Measurements from ENCODE around the gene PTPRN2.

PTPRN2 gene

GRCh38 chr7:158403013-158403821, 184.4 kb downstream of the PTPRN2 start:
- no peak for TF ChIP-seq CTCF (IDR thresholded peaks at IDR 0.05)
- Histone ChIP-seq H3K4me3 (ENCODE audit: low read depth, low read length) (no peak overlapping the region), H3K9me3 (ENCODE audit: control insufficient read depth, low read length) (no peaks in the 10 kb centered on the region), H2AFZ (no peak overlapping the region), H3K4me1 (no peaks in the 10 kb centered on the region), H3K27ac (no peak overlapping the region), H3K4me2 (ENCODE audit: low read length) (no peak overlapping the region), H3K27me3 (ENCODE audit: control insufficient read depth, insufficient read depth, low read length) (no peaks in the 10 kb centered on the region), H3K36me3 (ENCODE audit: control insufficient read depth, insufficient read depth, low read length) (no peaks in the 10 kb centered on the region), H3K9ac (no peak overlapping the region), H3K79me2 (no peaks in the 10 kb centered on the region)

GRCh38 chr7:158402471-158402870, 185.2 kb downstream of the PTPRN2 start:
- H3K9me3 ChIP-seq (ENCODE audit: control insufficient read depth, low read length): no peaks in the 10 kb centered on the region
- H2AFZ ChIP-seq: no peak overlapping the region
- no peaks in the 10 kb centered on the region for H3K79me2 ChIP-seq
- H3K4me3 ChIP-seq (ENCODE audit: low read depth, low read length): no peak overlapping the region
- no peaks in the 10 kb centered on the region for H3K36me3 ChIP-seq (ENCODE audit: control insufficient read depth, insufficient read depth, low read length)
- H3K4me1 ChIP-seq: no peaks in the 10 kb centered on the region
- H3K9ac ChIP-seq: no peak overlapping the region
- no peaks in the 10 kb centered on the region for H3K27me3 ChIP-seq (ENCODE audit: control insufficient read depth, insufficient read depth, low read length)
- no peak overlapping the region for H3K4me2 ChIP-seq (ENCODE audit: low read length)
- TF ChIP-seq CTCF (IDR thresholded peaks at IDR 0.05): no peak
- H3K27ac ChIP-seq: no peak overlapping the region

- no peaks in the 10 kb centered on the region for H3K9me3 ChIP-seq (ENCODE audit: control insufficient read depth, low read length)
- no peaks in the 10 kb centered on the region for H3K79me2 ChIP-seq
- H3K27me3 ChIP-seq (ENCODE audit: control insufficient read depth, insufficient read depth, low read length): no peaks in the 10 kb centered on the region
- no peak for TF ChIP-seq CTCF (IDR thresholded peaks at IDR 0.05)
- H3K4me1 ChIP-seq: no peaks in the 10 kb centered on the region
- no peak overlapping the region for H3K4me2 ChIP-seq (ENCODE audit: low read length)
- H2AFZ ChIP-seq: no peak overlapping the region
- H3K27ac ChIP-seq: no peak overlapping the region
- no peaks in the 10 kb centered on the region for H3K36me3 ChIP-seq (ENCODE audit: control insufficient read depth, insufficient read depth, low read length)
- H3K4me3 ChIP-seq (ENCODE audit: low read depth, low read length): no peak overlapping the region
- H3K9ac ChIP-seq: no peak overlapping the region
Observed at GRCh38 chr7:158401826-158402225, 185.8 kb downstream of the PTPRN2 start.

- Histone ChIP-seq H3K27me3 (ENCODE audit: control insufficient read depth, insufficient read depth, low read length) (no peaks in the 10 kb centered on the region), H3K4me1 (no peaks in the 10 kb centered on the region), H3K9ac (no peak overlapping the region), H3K4me2 (ENCODE audit: low read length) (no peak overlapping the region), H3K79me2 (no peaks in the 10 kb centered on the region), H3K27ac (no peak overlapping the region), H3K4me3 (ENCODE audit: low read depth, low read length) (no peak overlapping the region), H3K36me3 (ENCODE audit: control insufficient read depth, insufficient read depth, low read length) (no peaks in the 10 kb centered on the region), H2AFZ (no peak overlapping the region), H3K9me3 (ENCODE audit: control insufficient read depth, low read length) (no peaks in the 10 kb centered on the region)
- TF ChIP-seq CTCF (IDR thresholded peaks at IDR 0.05): no peak
Observed at GRCh38 chr7:158401295-158401694, 186.3 kb downstream of the PTPRN2 start.

All from parathyroid adenoma (tissue), 2 donors.